H9 (cell line): Measurements from ENCODE around the gene MYDGF. TPM values are rescaled to one million over a fixed set of nuclear protein-coding genes. Genes with fewer than 3 reads are reported as not detected.

Experiments
- DNase-seq: peaks from one replicate; pipeline ENCODE4 v3.0.0-alpha.2; 2017
- H2AFZ ChIP-seq: one replicate; pipeline ENCODE4 v1.6.1; 2013; ENCODE audit warnings: mild to moderate bottlenecking, low read length, control low read depth, moderate library complexity
- H2AK5ac ChIP-seq: 2 replicates; pipeline ENCODE4 v1.6.1; 2013; ENCODE audit warnings: low read length, control low read depth, mixed read lengths; ENCODE audit not compliant: insufficient read length
- H2BK120ac ChIP-seq: one replicate; pipeline ENCODE4 v1.6.1; 2013; ENCODE audit warnings: low read depth, mild to moderate bottlenecking, low read length, control low read depth, inconsistent platforms; ENCODE audit not compliant: poor library complexity, severe bottlenecking
- H2BK12ac ChIP-seq: 2 replicates; pipeline ENCODE4 v1.6.1; 2013; ENCODE audit warnings: low read length, control low read depth, mixed read lengths, low read depth; ENCODE audit not compliant: insufficient read length
- H2BK15ac ChIP-seq: 2 replicates; pipeline ENCODE4 v1.6.1; 2013; ENCODE audit warnings: low read depth, low read length, control low read depth
- H2BK20ac ChIP-seq: one replicate; pipeline ENCODE4 v1.6.1; 2013; ENCODE audit warnings: low read depth, mild to moderate bottlenecking, low read length, control low read depth, inconsistent platforms; ENCODE audit not compliant: poor library complexity, severe bottlenecking
- H2BK5ac ChIP-seq: 2 replicates; pipeline ENCODE4 v1.6.1; 2013; ENCODE audit warnings: low read length, control low read depth, mixed read lengths; ENCODE audit not compliant: insufficient read length
- H3K14ac ChIP-seq: 2 replicates; pipeline ENCODE4 v1.6.1; 2013; ENCODE audit warnings: low read length, control low read depth; ENCODE audit not compliant: insufficient read depth
- H3K18ac ChIP-seq: 2 replicates; pipeline ENCODE4 v1.6.1; 2013; ENCODE audit warnings: low read depth, mild to moderate bottlenecking, mixed read lengths, low read length, control low read depth; ENCODE audit not compliant: insufficient read length
- H3K23ac ChIP-seq: 2 replicates; pipeline ENCODE4 v1.6.1; 2013; ENCODE audit warnings: low read length, control low read depth, mixed read lengths, low read depth; ENCODE audit not compliant: insufficient read length
- H3K23me2 ChIP-seq: 2 replicates; pipeline ENCODE4 v1.6.1; 2013; ENCODE audit warnings: low read depth, mild to moderate bottlenecking, mixed read lengths, low read length, control low read depth; ENCODE audit not compliant: insufficient read length, poor library complexity, severe bottlenecking
- H3K27ac ChIP-seq: 2 replicates; pipeline ENCODE4 v1.5.1; 2013; ENCODE audit warnings: low read length, control low read depth, mixed read lengths, low read depth; ENCODE audit not compliant: insufficient read length
- H3K27me3 ChIP-seq: 2 replicates; pipeline ENCODE4 v1.6.1; 2013; ENCODE audit warnings: low read length, control low read depth, inconsistent platforms; ENCODE audit not compliant: insufficient read depth
- H3K4ac ChIP-seq: 2 replicates; pipeline ENCODE4 v1.6.1; 2013; ENCODE audit warnings: low read depth, mild to moderate bottlenecking, control low read depth, inconsistent platforms, low read length, moderate library complexity
- H3K4me1 ChIP-seq: 2 replicates; pipeline ENCODE4 v1.6.1; 2013; ENCODE audit warnings: low read length, control low read depth, inconsistent platforms; ENCODE audit not compliant: insufficient read depth
- H3K4me2 ChIP-seq: 2 replicates; pipeline ENCODE4 v1.6.1; 2013; ENCODE audit warnings: low read length, control low read depth, mixed read lengths; ENCODE audit not compliant: insufficient read length, insufficient read depth
- H3K56ac ChIP-seq: 2 replicates; pipeline ENCODE4 v1.6.1; 2013; ENCODE audit warnings: low read depth, mild to moderate bottlenecking, mixed read lengths, low read length, control low read depth; ENCODE audit not compliant: insufficient read length
- H3K79me1 ChIP-seq: 2 replicates; pipeline ENCODE4 v1.6.1; 2013; ENCODE audit warnings: low read depth, mild to moderate bottlenecking, moderate library complexity, low read length, control low read depth, inconsistent platforms; ENCODE audit not compliant: insufficient read depth, poor library complexity, severe bottlenecking
- H3K79me2 ChIP-seq: 2 replicates; pipeline ENCODE4 v1.6.1; 2013; ENCODE audit warnings: low read length, control low read depth, inconsistent platforms; ENCODE audit not compliant: insufficient read depth
- H3K9ac ChIP-seq: 2 replicates; pipeline ENCODE4 v1.6.1; 2013; ENCODE audit warnings: low read length, control low read depth, mixed read lengths; ENCODE audit not compliant: insufficient read length; ENCODE audit errors: extremely low read depth
- H3K9me3 ChIP-seq: one replicate; pipeline ENCODE4 v1.6.1; 2013; ENCODE audit warnings: low read depth, low read length, inconsistent platforms; ENCODE audit not compliant: control insufficient read depth
- H3T11ph ChIP-seq: one replicate; pipeline ENCODE4 v1.6.1; 2013; ENCODE audit warnings: mild to moderate bottlenecking, low read length, control low read depth, inconsistent platforms
- H4K20me1 ChIP-seq: one replicate; pipeline ENCODE4 v1.6.1; 2013; ENCODE audit not compliant: control insufficient read depth, insufficient read length, insufficient read depth
- H4K5ac ChIP-seq: 2 replicates; pipeline ENCODE4 v1.6.1; 2013; ENCODE audit warnings: low read depth, mild to moderate bottlenecking, mixed read lengths, low read length, control low read depth; ENCODE audit not compliant: insufficient read length
- H4K8ac ChIP-seq: replicated peaks from 2 replicates; pipeline ENCODE4 v1.6.1; 2013; ENCODE audit warnings: low read length, control low read depth, mixed read lengths, low read depth; ENCODE audit not compliant: insufficient read length
- H4K91ac ChIP-seq: 2 replicates; pipeline ENCODE4 v1.6.1; 2013; ENCODE audit warnings: low read depth, mild to moderate bottlenecking, moderate library complexity, mixed read lengths, low read length, control low read depth; ENCODE audit not compliant: insufficient read length
- H3K27ac Mint-ChIP-seq, 3 experiments: 2 replicates in 2 of 3; 3 replicates in 1 of 3; pipeline ENCODE4 v1.8.0; 2020 to 2021; ENCODE audit warnings: mixed read lengths in 3 of 3, mild to moderate bottlenecking in 1 of 3, moderate library complexity in 1 of 3
- H3K27me3 Mint-ChIP-seq: 2 replicates; pipeline ENCODE4 v1.8.0; 2021; ENCODE audit warnings: low read depth, mild to moderate bottlenecking, moderate library complexity, mixed read lengths
- H3K36me3 Mint-ChIP-seq, 3 experiments: 2 replicates in 2 of 3; 3 replicates in 1 of 3; pipeline ENCODE4 v1.8.0; 2020 to 2021; ENCODE audit warnings: low read depth in 3 of 3, mixed read lengths in 3 of 3; ENCODE audit not compliant: insufficient read depth in 1 of 3
- H3K4me1 Mint-ChIP-seq, 2 experiments: 2 replicates each; pipeline ENCODE4 v1.8.0; 2020; ENCODE audit warnings: mixed read lengths in 2 of 2
- H3K4me3 Mint-ChIP-seq, 2 experiments: 2 replicates in 1 of 2; 3 replicates in 1 of 2; pipeline ENCODE4 v1.8.0; 2020 to 2021; ENCODE audit warnings: mild to moderate bottlenecking in 2 of 2, mixed read lengths in 2 of 2, moderate library complexity in 1 of 2
- H3K9me3 Mint-ChIP-seq, 2 experiments: 2 replicates in 1 of 2; 3 replicates in 1 of 2; pipeline ENCODE4 v1.8.0; 2020; ENCODE audit warnings: mild to moderate bottlenecking in 2 of 2, mixed read lengths in 2 of 2, moderate library complexity in 1 of 2
- CTCF ChIP-seq: fragments of 200-600 bp; sonication (generic); conservative IDR thresholded peaks from 3 replicates; pipeline ENCODE4 v1.8.0; 2021; ENCODE audit warnings: antibody characterized with exemption, mild to moderate bottlenecking
- WGBS: extraction: QIAGEN DNeasy Blood & Tissue Kit; methylation state at CpG from one replicate; pipeline ENCODE4 v1.1.7; 2013; ENCODE audit warnings: missing lambda C conversion rate, low lambda C conversion rate, mixed read lengths; ENCODE audit not compliant: insufficient read length; ENCODE audit errors: extremely low coverage; 5-methylcytosine and 5-hydroxymethylcytosine counted together
- total RNA-seq: library from RNA; stranded (reverse); gene quantifications from 2 replicates; pipeline ENCODE4 v1.2.1, GENCODE V29; 2021

The MYDGF gene
- total RNA-seq, 1 experiment from 2014 or later, result 43.4 TPM

DNA sequence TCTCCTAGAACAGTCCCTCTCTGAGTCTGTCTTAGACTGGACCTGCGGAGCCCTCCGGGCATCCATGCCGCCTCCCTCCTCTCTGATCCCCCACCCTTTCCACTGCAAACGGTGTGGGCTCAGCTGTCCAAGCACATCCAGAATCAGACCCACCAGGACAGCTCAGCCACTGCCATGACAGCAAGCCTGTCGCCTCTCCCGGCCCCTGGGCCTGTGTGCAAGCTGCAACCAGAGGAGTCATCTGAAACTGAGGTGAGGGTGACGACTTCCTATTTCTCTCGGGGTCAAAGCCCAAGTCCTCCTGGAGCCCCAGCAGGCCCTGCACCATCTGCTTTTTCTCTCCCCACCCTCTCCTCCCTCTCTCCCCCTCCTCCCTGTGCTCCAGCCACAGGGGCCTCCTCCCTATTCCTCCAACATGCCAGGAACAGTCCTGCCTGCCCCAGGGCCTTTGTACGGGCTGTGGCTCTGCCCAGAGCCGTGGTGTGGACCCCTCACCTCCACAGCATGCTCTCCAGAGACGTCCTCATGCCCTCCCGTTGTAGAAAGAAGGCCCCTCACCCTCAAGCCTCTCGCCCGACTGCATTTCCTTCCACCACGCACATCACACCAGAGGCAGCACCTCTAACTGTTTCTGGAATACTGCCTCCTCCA lies 23.5 kb upstream of the MYDGF start:
- H3K14ac ChIP-seq, result no peak overlapping the region
- H3K4ac ChIP-seq, result no peak overlapping the region
- H3K27me3 Mint-ChIP-seq, result no peaks in the 10 kb centered on the region
- no peaks in the 10 kb centered on the region for H3K79me1 ChIP-seq
- H3K27ac ChIP-seq, result no peak overlapping the region
- no peak overlapping the region for H4K5ac ChIP-seq
- TF ChIP-seq CTCF, result no peak
- no peak overlapping the region for H3K4me3 Mint-ChIP-seq
- H3K18ac ChIP-seq, result no peak overlapping the region
- no peak overlapping the region for H3K23ac ChIP-seq
- H3K4me1 ChIP-seq, result no peaks in the 10 kb centered on the region
- H3K4me2 ChIP-seq, result no peak overlapping the region
- H2BK15ac ChIP-seq, result no peak overlapping the region
- no peak overlapping the region for H3K27ac Mint-ChIP-seq
- no peaks in the 10 kb centered on the region for H3K27me3 ChIP-seq
- no peak overlapping the region for H2AK5ac ChIP-seq
- H2BK120ac ChIP-seq, result no peak overlapping the region
- H3T11ph ChIP-seq, result no peak overlapping the region
- no peaks in the 10 kb centered on the region for H3K4me1 Mint-ChIP-seq
- no peak overlapping the region for H2BK20ac ChIP-seq
- H3K23me2 ChIP-seq, result no peaks in the 10 kb centered on the region
- peaks cover 24 to 74% (median 57%) of the 10 kb centered on the region in 3 experiments for H3K36me3 Mint-ChIP-seq
- no peak overlapping the region for H2AFZ ChIP-seq
- H3K9me3 ChIP-seq, result no peaks in the 10 kb centered on the region
- no CpG with 5 or more reads among the region's 15 CpGs for whole genome bisulfite sequencing
- no peak overlapping the region for H3K9ac ChIP-seq
- H4K8ac ChIP-seq, result no peak overlapping the region
- no peak overlapping the region for H4K91ac ChIP-seq
- no peaks in the 10 kb centered on the region for H3K9me3 Mint-ChIP-seq
- H2BK5ac ChIP-seq, result no peak overlapping the region
- no peaks in the 10 kb centered on the region for H4K20me1 ChIP-seq
- no peak overlapping the region for H3K56ac ChIP-seq
- no peaks in the 10 kb centered on the region for H3K79me2 ChIP-seq
- no peak for DNase-seq
- no peak overlapping the region for H2BK12ac ChIP-seq
